Ramos (cell line): ENCODE data around the gene MYO16.

Source experiments
- in situ Hi-C: fragments of 300-500 bp; cut with MboI; formaldehyde crosslinking; loops from one replicate; pipeline ENCODE4 v1.14.3; 2022; ENCODE audit warnings: low sequenced_read_pairs; ENCODE audit not compliant: unreplicated experiment

MYO16 gene

GRCh38 chr13:108922108-108922507 lies 292.7 kb downstream of the MYO16 start:
- in situ Hi-C loops: no loop called here

- in situ Hi-C loops: no loop called here
Observed at GRCh38 chr13:108923386-108924047, 294.1 kb downstream of the MYO16 start.

- in situ Hi-C loops: no loop called here
Observed at GRCh38 chr13:108924134-108924533, 294.7 kb downstream of the MYO16 start.

- in situ Hi-C loops: no loop called here
Observed at GRCh38 chr13:108924541-108924940, 295.1 kb downstream of the MYO16 start.

GRCh38 chr13:108925070-108925469 lies 295.7 kb downstream of the MYO16 start:
- in situ Hi-C loops: no loop called here

- in situ Hi-C loops: no loop called here
Observed at GRCh38 chr13:108926862-108927261, 297.5 kb downstream of the MYO16 start.

- in situ Hi-C loops: no loop called here
Observed at GRCh38 chr13:108927615-108928014, 298.2 kb downstream of the MYO16 start.

GRCh38 chr13:108929532-108930206 lies 300.3 kb downstream of the MYO16 start:
- in situ Hi-C loops: no loop called here

GRCh38 chr13:108932196-108932595 lies 302.8 kb downstream of the MYO16 start:
- in situ Hi-C loops: no loop called here

GRCh38 chr13:108933061-108933460 lies 303.6 kb downstream of the MYO16 start:
- in situ Hi-C loops: no loop called here

- in situ Hi-C loops: no loop called here
Observed at GRCh38 chr13:108938155-108938554, 308.7 kb downstream of the MYO16 start.

GRCh38 chr13:108940121-108940520 lies 310.7 kb downstream of the MYO16 start:
- in situ Hi-C loops: no loop called here

GRCh38 chr13:108943842-108944241 lies 314.4 kb downstream of the MYO16 start:
- in situ Hi-C loops: no loop called here

- in situ Hi-C loops: no loop called here
Observed at GRCh38 chr13:108944760-108945159, 315.3 kb downstream of the MYO16 start.

- in situ Hi-C loops: no loop called here
Observed at GRCh38 chr13:108947551-108948030, 318.2 kb downstream of the MYO16 start.

GRCh38 chr13:108948251-108948671 lies 318.9 kb downstream of the MYO16 start:
- in situ Hi-C loops: no loop called here

- in situ Hi-C loops: loop anchor here (25.0 kb wide), 1 partner anchor 1162 kb away; no protein-coding TSS in a partner anchor
Observed at GRCh38 chr13:108950333-108951010, 321.1 kb downstream of the MYO16 start.

GRCh38 chr13:108955741-108956140 lies 326.3 kb downstream of the MYO16 start:
- in situ Hi-C loops: loop anchor here (25.0 kb wide), 1 partner anchor 1157 kb away; no protein-coding TSS in a partner anchor

GRCh38 chr13:108957369-108958012 lies 328.1 kb downstream of the MYO16 start:
- in situ Hi-C loops: loop anchor here (25.0 kb wide), 1 partner anchor 1155 kb away; no protein-coding TSS in a partner anchor

GRCh38 chr13:108958013-108958376 lies 328.6 kb downstream of the MYO16 start:
- in situ Hi-C loops: loop anchor here (25.0 kb wide), 1 partner anchor 1154 kb away; no protein-coding TSS in a partner anchor
